GM23248 (cell line): ENCODE results near the gene CD46.

ENCODE experiments used
- EZH2 ChIP-seq: fragments of 200-600 bp; sonication (generic); IDR thresholded peaks from 2 replicates; pipeline ENCODE4 v1.6.1; 2018; ENCODE audit warnings: antibody characterized with exemption, mild to moderate bottlenecking; ENCODE audit not compliant: insufficient read depth, poor library complexity, severe bottlenecking
- EZH2phosphoT487 ChIP-seq: fragments of 200-600 bp; sonication (generic); IDR thresholded peaks from 2 replicates; pipeline ENCODE4 v1.6.1; 2018; ENCODE audit warnings: antibody characterized with exemption, moderate library complexity, mild to moderate bottlenecking, low read depth; ENCODE audit not compliant: insufficient read depth

- TF ChIP-seq EZH2, result no peak
- TF ChIP-seq EZH2phosphoT487, result no peak
Measured at GRCh38 chr1:207815466-207815865, 63.6 kb downstream of the CD46 start.
